Breast epithelium (tissue), 4 donors: Measurements from ENCODE around the gene PRMT9. TPM values are rescaled to one million over a fixed set of nuclear protein-coding genes. Genes with fewer than 3 reads are reported as not detected.

Source experiments
- DNase-seq, 2 donors: peaks; one replicate each; pipeline ENCODE4 v3.0.0-alpha.2; 2019; ENCODE audit warnings: low spot score in 2 of 2
- H3K27ac ChIP-seq, 2 donors: fragments of 200-600 bp; sonication (generic) in 1 of 2; one replicate each; pipeline ENCODE4 v1.5.1; 2016 to 2019; ENCODE audit warnings: mild to moderate bottlenecking in 1 of 2
- H3K27me3 ChIP-seq, 2 donors: fragments of 200-600 bp; sonication (generic) in 1 of 2; one replicate each; pipeline versions ENCODE4 v1.5.1 to v1.6.0; 2017 to 2019; ENCODE audit warnings: control low read depth in 1 of 2, mild to moderate bottlenecking in 1 of 2
- H3K36me3 ChIP-seq: fragments of 200-600 bp; one replicate; pipeline ENCODE4 v1.5.1; 2019
- H3K4me1 ChIP-seq, 2 donors: fragments of 200-600 bp; sonication (generic); one replicate each; pipeline ENCODE4 v1.5.1; 2016 to 2019; ENCODE audit warnings: control low read depth in 1 of 2
- H3K4me3 ChIP-seq, 3 donors: fragments of 200-600 bp; sonication (generic); 1 replicate in 2 of 3; 2 replicates in 1 of 3; pipeline ENCODE4 v1.5.1; 2016 to 2019; ENCODE audit warnings: mild to moderate bottlenecking in 3 of 3, moderate library complexity in 2 of 3
- H3K9me3 ChIP-seq, 2 donors: fragments of 200-600 bp; sonication (generic) in 1 of 2; one replicate each; pipeline ENCODE4 v1.5.1; 2016 to 2019; ENCODE audit warnings: control low read depth in 1 of 2
- CTCF ChIP-seq, 3 donors: fragments of 450-650 bp; IDR thresholded peaks; one replicate each; pipeline ENCODE4 v1.5.1; 2016 to 2017; ENCODE audit warnings: antibody characterized with exemption in 3 of 3, mild to moderate bottlenecking in 3 of 3, moderate library complexity in 3 of 3
- POLR2A ChIP-seq: fragments of 450-650 bp; IDR thresholded peaks from one replicate; pipeline ENCODE4 v1.6.1; 2016; ENCODE audit warnings: antibody characterized with exemption, mild to moderate bottlenecking, moderate library complexity
- POLR2AphosphoS5 ChIP-seq, 3 donors: sonication (generic); formaldehyde crosslinking; IDR thresholded peaks; one replicate each; pipeline ENCODE4 v1.6.1; 2017; ENCODE audit warnings: antibody characterized with exemption in 3 of 3
- intact Hi-C: fragments of 100-400 bp; cut with DNase I; formaldehyde crosslinking; loops from one replicate; pipeline ENCODE4 v1.15.1; 2023; ENCODE audit warnings: low total_unique reads
- total RNA-seq, 3 donors: library from RNA; depleted of rRNA; stranded (reverse); fragments of >200 nt; gene quantifications; one replicate each; pipeline ENCODE4 v1.1.0, GENCODE V29; 2016

The PRMT9 gene
- 10 to 100 TPM in 2 of 3 donors, 1 to 10 TPM in 1; 7.8 to 21.8 (median 10.5) TPM for total RNA-seq

GRCh38 chr4:147683717-147684700 is at the start of gene PRMT9:
Gene PRMT9 (minus strand): TSS chr4:147684163. CDS start chr4:147683987, 176 bp downstream.
- no peaks in the 10 kb centered on the region for H3K9me3 ChIP-seq
- peaks cover 0 to 3% of the 10 kb centered on the region in 2 donors for H3K4me1 ChIP-seq
- H3K27me3 ChIP-seq, result no peaks in the 10 kb centered on the region
- TF ChIP-seq POLR2A (peak; percentile 67), POLR2AphosphoS5 (IDR thresholded peaks at IDR 0.05) (peak; percentile 87 to 93 (median 90)), CTCF (IDR thresholded peaks at IDR 0.05) (no peak)
- H3K36me3 ChIP-seq, result no peaks in the 10 kb centered on the region
- intact Hi-C loops, result no loop called here
- peak within 1 kb of the TSS; percentile 89 to 91 for H3K27ac ChIP-seq
- peak; percentile 80 to 88 for DNase-seq
- peak within 1 kb of the TSS; percentile 70 to 79 (median 79) for H3K4me3 ChIP-seq

- TF ChIP-seq POLR2AphosphoS5 (IDR thresholded peaks at IDR 0.05), result no peak
- no peak for TF ChIP-seq POLR2A
- TF ChIP-seq CTCF (IDR thresholded peaks at IDR 0.05), result no peak
- Histone ChIP-seq H3K27ac (peak overlapping the region; percentile 91 to 96), H3K4me1 (no peaks in the 10 kb centered on the region), H3K36me3 (no peaks in the 10 kb centered on the region), H3K9me3 (no peaks in the 10 kb centered on the region), H3K4me3 (peak overlapping the region; percentile 80 to 88 (median 83)), H3K27me3 (no peaks in the 10 kb centered on the region)
- intact Hi-C loops, result loop anchor here (10.0 kb wide), 2 partner anchors 92 to 132 kb away; no protein-coding TSS in a partner anchor
- DNase-seq, result no peak
Measured at GRCh38 chr4:147732518-147733235, 48.7 kb upstream of the PRMT9 start.

GRCh38 chr4:147731580-147732517 is 47.9 kb upstream of the PRMT9 start, which contains the start of gene ARHGAP10:
Gene ARHGAP10 (plus strand): TSS chr4:147732088. CDS start chr4:147732302, 214 bp downstream.
- DNase-seq, result peak; percentile 37 to 64
- Histone ChIP-seq H3K4me3 (peak within 1 kb of the TSS; percentile 80 to 88 (median 83)), H3K9me3 (no peaks in the 10 kb centered on the region), H3K4me1 (no peaks in the 10 kb centered on the region), H3K36me3 (no peaks in the 10 kb centered on the region), H3K27ac (peak within 1 kb of the TSS; percentile 91 to 96), H3K27me3 (no peaks in the 10 kb centered on the region)
- no peak for TF ChIP-seq POLR2A
- TF ChIP-seq POLR2AphosphoS5 (IDR thresholded peaks at IDR 0.05), result peak; percentile 3 to 31 (median 28)
- intact Hi-C loops, result loop anchor here (10.0 kb wide), 2 partner anchors 93 to 133 kb away; no protein-coding TSS in a partner anchor

- Histone ChIP-seq H3K4me3 (no peak overlapping the region), H3K4me1 (no peaks in the 10 kb centered on the region), H3K9me3 (no peaks in the 10 kb centered on the region), H3K36me3 (no peaks in the 10 kb centered on the region), H3K27me3 (no peaks in the 10 kb centered on the region), H3K27ac (no peak overlapping the region)
- TF ChIP-seq POLR2A (no peak), POLR2AphosphoS5 (IDR thresholded peaks at IDR 0.05) (no peak), CTCF (IDR thresholded peaks at IDR 0.05) (no peak)
- intact Hi-C loops, result loop anchor here (10.0 kb wide), 2 partner anchors 94 to 134 kb away; no protein-coding TSS in a partner anchor
- no peak for DNase-seq
Measured at GRCh38 chr4:147730333-147730732, 46.4 kb upstream of the PRMT9 start.
